NCI-H1048 (cell line): ENCODE data around the gene ARL16.
A peak's percentile ranks its signal among the peaks of the same experiment; 100 is the strongest.

Source experiments
- DNase-seq: peaks from one replicate; lab custom pipeline; 2025; lab: John Stamatoyannopoulos, UW

The ARL16 gene, protein sequence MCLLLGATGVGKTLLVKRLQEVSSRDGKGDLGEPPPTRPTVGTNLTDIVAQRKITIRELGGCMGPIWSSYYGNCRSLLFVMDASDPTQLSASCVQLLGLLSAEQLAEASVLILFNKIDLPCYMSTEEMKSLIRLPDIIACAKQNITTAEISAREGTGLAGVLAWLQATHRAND

DNA sequence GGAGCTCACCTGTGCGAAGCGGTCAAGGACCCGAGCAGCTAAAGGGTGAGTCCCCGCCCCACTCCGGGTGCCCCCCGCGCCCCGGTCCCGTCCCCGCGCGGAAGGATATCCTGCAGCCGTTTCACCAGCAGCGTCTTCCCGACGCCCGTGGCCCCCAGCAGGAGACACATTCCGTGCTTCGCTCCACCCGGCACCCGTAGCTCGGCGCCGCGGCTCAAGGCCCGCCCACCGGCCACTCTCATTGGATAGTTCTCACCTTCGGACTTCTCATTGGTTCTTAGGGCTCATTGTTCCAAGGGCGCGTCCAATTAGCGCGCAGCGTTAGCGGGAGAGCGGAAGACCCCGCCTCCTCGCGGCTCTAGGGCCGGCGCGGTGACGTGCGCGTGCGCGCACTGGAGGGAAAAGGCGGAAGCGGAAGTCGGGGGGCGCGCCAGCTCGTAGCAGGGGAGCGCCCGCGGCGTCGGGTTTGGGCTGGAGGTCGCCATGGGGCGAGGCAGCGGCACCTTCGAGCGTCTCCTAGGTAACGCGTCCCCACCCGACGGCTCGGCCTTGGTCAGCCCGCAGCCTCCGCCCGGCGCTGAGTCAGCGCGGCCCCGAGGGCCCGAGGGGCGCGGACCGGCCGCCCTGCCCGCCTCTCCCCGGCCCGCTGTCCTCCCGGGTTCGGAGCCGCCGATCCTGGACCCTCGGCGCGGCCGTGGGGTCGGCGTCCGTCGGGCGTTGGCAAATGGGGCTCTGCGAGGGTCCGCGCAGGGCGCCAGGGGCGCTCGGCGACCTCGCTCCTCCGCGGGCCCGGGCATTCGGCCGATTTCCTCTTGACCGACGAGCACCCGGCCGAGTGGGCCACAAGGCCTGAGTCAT lies at the start of gene ARL16, which contains the start of gene HGS:
Gene ARL16, minus strand, starts transcription at position 214 of the 858 bp plus-strand sequence. Its CDS starts 44 bp downstream, at position 170.
Gene HGS, plus strand, starts transcription at position 428 of the 858 bp plus-strand sequence. Its CDS starts 56 bp downstream, at position 484.
- peak; percentile 97 for DNase-seq

DNA sequence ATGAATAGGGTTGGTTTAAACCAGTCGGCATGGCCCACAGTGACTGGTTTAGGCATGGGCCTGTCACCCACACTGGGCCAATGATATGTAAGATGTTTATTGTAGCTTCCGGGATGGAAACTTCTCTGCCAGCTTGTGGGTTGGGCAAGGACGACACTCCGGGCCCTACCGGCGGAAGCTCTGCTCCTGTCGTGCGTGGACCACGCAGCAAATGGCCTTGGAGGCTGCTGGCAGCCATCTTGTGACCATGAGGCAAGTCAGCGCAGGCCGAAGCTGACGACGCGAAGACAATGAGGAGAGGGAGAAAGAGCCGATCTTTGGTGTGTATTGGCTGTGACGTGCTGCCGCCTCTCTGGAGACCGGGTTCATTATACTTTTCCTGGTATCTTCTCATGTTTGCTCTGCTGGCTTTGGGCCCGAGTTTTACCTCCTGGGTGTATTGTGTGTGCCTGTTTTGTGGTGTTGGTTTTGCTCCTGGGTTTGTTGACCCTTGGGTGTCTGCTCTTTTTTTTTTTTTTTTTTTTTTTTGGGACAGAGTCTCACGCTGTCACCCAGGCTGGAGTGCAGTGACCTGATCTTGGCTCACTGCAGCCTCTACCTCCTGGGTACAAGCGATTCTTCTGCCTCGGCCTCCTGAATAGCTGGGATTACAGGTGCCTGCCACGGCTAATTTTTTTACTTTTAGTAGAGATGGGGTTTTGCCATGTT lies 43.9 kb upstream of the ARL16 start:
- DNase-seq: no peak

DNA sequence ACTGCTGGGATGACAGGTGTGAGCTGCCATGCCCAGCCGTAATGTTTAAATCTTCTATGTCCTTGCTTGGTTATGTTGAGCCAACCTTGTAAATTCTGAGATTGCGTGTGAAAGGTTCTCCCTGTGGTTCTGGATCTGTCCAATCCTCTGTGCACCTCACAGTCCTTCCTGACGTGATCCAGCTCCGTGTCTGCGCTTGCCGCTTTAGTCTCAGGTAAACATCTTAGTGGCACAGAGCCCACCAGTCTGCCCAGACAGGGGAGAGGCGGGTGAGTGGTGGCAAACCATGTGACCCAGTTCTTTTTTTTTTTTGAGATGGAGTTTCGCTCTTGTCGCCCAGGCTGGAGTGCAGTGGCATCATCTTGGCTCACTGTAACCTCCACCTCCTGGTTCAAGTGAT lies 42.4 kb upstream of the ARL16 start:
- no peak for DNase-seq

DNA sequence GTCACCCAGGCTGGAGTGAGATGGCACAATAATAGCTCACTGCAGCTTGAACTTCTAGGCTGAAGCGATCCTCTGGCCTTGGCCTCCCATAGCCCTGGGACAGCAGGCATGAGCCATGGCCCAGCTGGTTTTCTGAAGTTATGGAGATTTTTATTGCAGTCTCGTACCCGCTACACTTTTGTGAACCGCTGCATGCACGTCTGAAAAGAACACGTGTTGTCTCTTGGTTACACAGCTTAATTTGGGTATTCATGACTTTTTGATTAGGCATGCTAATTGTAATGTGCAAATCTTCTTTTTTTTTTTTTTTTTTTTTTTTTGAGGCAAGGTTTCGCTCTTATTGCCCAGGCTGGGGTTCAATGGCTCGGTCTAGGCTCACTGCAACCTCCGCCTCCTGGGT lies 41.8 kb upstream of the ARL16 start:
- no peak for DNase-seq

DNA sequence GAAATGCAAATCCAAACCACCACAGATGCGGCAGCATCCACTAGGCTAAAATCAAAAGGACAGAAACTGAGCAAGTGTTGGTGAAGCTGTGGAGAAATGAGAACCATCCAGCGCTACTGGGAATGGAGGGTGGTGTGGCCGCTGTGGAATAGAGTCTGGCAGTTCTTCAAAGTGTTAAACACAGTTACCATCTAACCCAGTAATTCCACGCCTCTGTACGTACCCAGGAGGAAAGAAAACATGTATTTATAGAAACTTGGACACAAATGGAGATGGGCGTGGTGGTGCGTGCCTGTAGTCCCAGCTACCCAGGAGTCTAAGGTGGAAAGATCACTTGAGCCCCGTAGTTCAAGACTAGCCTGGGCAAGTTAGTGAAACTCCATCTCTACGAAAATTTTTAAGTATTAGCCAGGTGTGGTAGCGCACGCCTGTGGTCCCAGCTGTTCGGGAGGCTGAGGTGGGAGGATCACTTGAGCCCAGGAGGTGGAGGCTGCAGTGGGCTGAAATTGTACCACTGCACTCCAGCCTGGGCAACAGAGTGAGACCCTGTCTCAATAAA lies 40.1 kb upstream of the ARL16 start:
- no peak for DNase-seq

DNA sequence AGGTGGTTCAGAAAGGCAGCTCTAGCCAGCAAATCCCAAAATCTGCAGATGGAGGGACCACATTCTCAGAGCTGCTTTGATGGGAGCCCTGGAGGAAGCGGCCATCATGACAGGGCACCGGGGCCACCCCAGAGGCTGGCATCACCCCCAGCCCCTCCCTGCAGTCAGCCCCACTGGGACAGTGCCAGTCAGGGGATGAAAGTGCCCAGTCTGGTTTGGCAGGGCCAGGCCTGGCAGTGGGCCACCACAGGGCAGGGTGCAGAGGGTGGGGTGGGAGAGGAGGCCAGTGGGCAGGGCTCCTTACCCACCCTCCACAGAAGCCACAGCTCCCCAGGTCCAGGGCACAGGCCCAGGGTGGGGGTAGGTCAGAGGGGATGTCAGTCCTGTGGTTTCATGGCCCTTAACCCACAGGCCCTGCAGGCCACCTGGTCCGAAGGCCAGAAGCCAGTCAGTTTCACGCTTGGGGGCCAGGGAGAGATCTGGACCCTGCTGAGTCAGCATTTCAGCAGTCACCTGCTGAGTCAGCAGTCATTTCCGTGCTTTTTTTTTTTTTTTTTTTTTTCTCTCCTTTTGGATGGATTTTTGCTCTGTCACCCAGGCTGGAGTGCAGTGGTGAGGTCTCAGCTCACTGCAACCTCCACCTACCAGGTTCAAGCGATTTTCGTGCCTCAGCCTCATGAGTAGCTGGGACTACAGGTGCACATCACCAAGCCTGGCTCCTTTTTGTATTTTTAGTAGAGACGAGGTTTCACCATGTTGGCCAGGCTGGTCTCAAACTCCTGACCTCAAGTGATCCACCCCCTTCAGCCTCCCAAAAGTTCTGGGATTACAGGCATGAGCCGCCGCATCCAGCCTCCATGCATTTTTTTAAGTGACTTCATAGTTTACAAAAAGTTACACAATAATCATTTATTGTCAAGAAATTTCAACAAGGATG lies 38.9 kb upstream of the ARL16 start:
- DNase-seq: no peak

DNA sequence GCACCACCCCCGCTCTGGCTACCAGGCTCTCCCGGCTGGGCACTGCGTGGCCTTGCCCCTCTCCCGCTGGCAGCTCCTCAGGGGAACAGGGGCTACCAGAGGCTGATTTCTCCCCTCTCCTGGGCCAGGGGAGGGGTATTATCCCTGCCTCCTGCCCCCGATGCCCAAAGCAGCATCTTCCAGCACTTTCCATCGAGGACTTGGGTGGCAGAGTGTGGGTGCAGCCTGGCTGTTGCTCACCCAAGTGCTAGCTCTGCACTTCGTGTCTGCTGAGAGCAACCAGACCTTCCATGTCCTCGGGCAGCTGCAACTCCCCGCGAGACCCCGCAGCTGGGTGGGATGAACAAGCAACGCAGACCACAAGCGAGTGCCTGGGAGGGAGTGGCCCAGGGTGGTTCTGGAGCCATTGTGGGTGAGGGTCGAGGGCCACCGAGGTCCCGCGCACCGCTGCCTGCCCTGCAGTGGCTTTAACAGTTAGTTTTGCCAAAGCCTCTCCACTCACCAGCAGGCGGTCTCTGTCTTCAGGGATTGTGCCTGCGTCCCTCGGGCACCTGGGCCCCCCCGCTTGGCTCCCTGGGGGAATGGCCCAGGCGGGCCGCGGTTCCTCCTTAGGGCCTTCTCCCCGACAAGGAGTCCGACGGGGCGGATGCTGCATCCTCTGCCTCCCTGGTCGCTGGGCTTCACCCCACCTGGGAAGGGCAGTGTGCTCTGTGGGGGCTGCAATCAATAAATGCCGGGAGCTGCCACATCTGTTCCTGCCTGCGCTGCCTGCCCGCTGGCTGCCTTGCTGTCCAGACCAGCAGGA lies 36.9 kb upstream of the ARL16 start:
- DNase-seq: no peak

DNA sequence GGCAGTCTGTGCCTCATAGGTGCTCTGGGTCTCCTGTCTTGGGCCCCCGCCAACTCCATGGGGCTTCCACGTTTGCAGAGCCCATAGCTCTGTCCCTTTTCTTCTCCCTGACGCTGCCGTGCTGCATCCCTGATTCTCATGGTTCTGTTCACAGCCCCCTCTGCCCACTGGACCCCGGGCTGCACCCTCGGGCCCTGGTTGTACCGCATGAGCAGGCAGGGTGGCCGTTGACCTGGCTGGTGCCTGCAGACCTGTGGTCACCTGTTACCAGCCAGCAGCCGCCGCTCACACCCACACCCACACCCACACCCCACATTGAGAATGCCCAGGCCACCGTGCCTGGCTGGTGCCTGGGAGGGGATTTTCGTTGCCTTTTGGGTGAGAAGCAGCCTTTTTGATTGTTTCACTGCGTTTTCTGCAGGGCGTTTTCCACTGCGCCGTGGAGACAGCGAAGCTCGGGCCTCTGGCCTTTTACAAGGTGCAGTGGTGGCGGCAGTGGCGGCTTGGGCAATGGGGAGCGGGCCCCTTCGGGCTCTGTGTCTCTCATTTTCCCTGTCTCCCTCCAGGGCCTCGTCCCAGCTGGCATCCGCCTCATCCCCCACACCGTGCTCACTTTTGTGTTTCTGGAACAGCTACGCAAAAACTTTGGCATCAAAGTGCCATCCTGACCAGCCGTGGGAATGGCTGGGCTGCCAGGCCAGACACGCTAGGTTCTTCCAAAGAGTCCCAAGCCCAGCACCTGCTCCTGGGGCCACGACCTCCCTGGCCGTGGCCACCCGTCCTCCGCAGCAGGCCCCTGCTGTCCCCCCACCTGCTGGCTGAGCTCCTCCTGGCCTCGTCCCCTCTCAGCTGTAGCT lies 36.0 kb upstream of the ARL16 start:
- DNase-seq: no peak

DNA sequence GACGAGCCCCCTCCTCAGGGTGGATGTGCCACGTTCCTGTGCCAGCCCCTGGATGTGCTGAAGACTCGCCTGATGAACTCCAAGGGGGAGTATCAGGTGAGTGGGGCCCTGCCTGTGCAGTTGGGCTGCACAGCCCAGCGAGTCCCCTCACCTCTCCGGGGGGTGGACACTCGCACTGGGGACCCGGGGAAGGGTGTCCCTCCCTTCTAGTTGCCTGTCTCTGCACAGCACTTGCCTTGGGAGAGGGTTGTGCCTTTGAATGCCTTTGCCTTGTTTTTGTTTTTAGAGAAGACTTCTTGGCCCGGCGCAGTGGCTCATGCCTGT lies 34.1 kb upstream of the ARL16 start:
- DNase-seq: no peak

DNA sequence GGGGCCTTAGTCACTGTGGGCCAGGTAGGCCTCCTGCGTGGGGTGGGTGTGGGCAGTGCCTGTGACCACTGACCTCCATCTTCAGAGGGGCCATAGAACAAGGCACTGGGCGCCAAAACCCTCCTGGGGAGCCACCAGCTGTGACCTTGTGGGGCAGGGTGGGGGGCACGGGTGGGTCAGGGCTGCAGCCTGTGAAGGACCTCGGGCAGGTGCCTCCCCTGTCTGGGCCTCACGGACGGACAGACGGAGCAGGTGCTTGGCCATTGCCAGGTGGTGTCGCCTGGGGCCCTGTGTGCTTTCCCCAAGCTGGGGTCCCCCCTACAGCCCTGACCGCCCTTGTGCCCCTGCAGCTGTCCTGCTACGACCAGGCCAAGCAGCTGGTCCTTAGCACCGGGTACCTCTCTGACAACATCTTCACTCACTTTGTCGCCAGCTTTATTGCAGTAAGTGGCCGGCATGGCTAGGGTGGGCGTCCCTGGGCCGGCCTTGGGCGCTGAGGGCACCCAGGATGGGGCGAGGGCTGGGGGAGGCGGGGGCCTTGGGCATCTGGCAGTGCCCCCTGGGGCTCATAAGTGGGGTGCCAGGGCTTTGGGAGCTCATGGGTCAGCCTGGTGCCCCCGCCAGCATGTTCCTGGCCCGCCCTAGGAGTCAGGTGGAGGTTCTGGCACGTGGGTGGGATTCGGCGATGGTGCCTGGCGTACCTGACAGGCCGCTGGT lies 33.6 kb upstream of the ARL16 start:
- no peak for DNase-seq

DNA sequence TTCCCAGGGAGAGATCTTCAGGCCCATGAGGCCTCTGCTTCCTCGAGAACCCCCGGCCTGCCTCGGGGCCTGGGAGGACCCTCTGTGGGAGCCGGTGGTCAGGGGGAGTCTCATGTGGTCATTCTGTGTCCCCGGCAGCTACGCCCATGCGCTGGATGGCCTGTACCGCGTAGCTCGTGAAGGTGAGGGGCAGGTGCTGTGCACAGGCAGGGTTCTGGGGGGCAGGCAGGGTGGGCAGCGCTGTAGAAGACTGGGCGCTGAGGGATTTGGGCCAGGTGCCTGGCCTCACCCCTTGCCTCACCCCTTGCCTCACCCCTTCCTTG lies 33.0 kb upstream of the ARL16 start:
- no peak for DNase-seq

DNA sequence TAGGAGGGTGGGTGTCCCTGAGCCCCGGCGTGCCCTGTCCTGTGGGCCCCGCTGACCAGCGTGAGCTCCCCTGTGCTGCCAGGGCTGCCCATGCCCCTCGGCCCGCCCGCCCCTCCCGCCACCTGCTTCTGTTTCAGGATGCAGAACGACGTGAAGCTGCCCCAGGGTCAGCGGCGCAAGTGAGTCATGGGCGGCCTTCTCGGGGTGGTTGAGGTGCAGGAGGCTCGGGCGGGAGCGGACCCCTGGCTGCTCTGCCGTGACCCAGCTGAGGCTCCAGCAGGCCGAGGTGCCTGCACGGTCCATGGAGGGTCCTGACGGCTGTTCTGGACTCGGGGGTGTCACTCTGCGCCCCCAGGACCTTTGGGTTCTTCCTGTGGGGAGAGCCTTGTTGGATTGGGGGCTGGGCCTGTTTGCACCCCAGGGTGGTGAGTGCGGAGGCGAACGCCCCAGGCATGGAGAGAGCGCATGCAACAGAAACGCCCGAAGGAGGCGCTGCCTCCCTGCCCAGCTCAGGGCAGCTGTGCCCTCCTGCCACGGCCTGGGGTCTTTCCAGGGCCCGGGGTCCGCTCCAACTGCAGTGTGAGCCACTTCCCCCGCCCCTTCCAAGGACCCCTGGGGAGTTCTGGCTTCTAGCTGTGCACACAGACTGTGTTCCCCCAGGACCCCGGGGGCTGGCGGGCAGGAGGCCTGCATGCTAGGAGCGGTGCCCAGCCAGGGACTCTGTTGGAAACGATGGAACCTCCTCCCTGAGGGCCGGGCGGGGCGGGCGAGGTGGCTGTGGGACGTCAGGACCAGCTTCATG lies 32.5 kb upstream of the ARL16 start:
- DNase-seq: no peak

DNA sequence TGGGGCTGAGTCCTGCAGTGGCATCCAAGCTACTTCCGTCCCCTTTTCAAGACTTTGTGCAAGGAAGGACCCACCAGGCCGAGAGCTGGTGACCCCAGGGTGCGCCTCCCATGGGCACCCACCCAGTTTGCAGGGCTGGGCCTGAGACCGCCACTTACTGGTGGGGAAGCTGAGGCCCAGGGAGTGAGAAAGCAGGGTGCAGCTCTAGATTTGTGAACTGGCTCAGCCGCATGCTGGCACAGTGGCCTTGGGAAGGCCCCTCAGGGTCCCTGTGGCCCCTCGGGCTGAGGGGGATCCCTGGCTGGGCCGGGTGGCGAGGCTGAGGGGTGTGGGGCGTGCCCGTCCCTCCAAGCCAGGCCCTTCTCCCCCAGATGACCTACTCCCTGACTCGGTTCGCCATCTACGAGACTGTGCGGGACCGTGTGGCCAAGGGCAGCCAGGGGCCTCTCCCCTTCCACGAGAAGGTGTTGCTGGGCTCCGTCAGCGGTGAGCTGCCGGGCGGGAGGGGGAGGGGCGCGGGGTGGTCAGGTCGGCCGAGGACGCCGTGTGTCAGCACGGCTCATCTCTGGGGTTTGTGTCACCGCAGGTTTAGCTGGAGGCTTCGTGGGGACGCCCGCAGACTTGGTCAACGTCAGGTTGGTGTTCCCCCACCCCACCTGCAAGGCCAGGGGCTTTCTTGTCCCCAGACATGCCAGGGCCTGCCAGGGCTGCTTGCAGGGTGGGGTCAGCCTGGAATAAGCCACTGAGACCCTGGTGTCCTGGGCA lies 31.7 kb upstream of the ARL16 start:
- DNase-seq: no peak

DNA sequence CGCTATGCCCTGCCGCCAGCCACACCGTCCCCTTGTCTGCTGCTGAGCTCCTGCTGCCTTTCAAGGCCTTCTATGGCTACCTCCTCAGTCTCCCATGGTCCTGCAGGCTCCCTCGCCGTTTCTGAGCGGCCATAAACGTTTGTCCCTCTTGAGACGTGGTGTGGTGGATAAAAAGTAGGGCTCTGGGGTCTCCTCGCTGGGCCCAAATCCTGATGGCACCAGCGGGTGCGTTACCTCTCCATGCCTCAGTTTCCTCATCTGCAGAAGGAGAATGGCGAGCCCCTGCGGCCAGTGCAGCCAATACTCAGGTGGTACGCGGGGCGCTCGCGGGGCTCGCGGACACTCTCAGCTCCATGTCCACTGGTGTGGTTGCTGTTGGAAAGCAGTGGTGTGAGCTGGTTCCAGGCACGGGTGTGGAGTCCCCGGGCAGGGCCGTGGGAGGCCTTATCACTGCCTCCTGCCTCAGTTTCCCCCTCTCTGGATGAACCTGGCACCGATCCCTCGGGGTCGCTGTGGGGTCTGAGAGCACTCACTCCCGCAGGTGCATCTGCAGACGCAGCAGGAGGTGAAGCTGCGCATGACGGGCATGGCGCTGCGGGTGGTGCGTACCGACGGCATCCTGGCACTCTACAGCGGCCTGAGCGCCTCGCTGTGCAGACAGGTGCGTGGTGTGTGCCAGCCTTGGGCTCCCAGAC lies 31.0 kb upstream of the ARL16 start:
- no peak for DNase-seq

DNA sequence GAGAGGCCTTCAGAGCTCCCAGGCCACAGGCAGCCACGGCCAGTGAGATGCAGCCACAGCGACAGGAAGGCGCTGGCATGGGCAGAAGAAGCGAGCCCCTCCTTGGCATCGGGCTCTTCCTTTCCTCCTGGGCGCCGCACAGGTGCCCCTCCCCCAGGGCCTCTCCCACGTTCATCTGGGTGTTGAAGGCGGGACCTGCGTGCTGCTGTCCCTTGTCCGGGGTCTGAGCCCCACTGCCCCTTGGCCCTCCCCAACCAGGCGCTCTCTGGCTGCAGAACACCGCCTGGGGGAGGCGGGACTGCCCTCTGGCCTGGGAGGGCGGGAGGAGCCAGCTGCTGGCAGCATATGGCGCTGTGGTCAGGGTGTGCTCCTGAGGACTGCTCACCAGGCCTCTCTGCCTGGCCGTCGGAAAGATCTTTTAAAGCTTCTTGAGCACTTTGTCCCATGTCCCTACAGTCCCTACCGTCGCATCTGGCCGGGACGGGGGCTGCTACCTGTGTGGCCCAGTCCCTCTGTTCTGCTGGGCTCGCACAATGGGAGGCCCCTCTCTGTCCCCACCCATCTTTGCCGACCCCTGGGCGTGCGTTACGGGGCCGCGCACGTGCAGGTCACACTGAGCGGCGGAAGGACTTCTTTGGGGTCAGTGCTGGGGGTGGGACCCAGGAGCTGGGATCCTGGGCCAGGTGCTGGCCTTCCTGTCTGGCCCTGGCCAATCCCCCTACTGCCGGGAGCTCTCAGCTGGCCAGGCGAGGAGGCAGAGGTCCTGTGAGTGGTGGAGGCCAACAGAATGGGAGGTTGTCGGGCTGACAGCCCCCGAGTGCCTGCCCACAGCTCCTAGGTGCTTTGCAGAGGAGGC lies 30.2 kb upstream of the ARL16 start:
- no peak for DNase-seq

DNA sequence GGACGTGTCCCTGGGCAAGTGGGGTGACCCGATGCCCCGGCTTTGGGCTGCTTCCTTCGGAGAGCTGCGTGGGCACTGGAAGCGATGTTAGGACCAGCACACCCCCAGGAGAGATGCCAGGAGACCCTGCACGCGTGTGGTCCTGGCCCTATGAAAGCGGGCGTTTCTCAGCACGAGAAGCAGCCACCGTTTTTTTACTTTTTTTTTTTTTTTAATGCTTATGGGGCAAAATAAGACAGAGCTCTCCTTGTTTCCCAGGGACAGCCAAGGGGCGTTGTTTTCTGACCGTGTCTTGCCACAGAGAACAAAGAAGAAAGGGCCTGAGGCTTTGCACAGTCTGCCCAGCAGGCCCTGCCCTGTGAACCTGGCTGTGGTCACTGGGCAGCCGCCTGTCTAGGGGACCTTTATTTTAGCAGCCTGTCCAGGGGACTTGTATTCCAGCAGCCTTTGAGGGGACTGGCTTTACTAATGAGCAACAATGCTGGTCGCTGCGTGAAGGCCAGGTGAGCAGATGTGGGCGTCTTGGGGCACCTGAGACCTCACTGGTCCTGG lies 29.5 kb upstream of the ARL16 start:
- DNase-seq: no peak
